Epithelial cell of proximal tubule (primary cell): ENCODE results near the gene SH3PXD2A. TPM values are rescaled to one million over a fixed set of nuclear protein-coding genes. Genes with fewer than 3 reads are reported as not detected.

Experiments used
- DNase-seq: peaks from one replicate; pipeline ENCODE4 v3.0.0-alpha.2; 2011; ENCODE audit warnings: low read depth
- H3K4me3 ChIP-seq: 2 replicates; pipeline ENCODE4 v1.5.1; 2011; ENCODE audit warnings: low read depth, mild to moderate bottlenecking, low read length
- total RNA-seq: library from RNA; depleted of rRNA; stranded (reverse); fragments of >200 nt; gene quantifications from 2 replicates; pipeline ENCODE4 v1.2.3, GENCODE V29; 2015
- TF ChIP-seq, protein P1 (sequence below): conservative IDR thresholded peaks from 2 replicates; pipeline ENCODE4 v1.5.1; 2012; ENCODE audit warnings: low read depth, mild to moderate bottlenecking, low read length

Gene SH3PXD2A
- total RNA-seq, 1 donor from 2014 or later = 5.8 TPM

DNA sequence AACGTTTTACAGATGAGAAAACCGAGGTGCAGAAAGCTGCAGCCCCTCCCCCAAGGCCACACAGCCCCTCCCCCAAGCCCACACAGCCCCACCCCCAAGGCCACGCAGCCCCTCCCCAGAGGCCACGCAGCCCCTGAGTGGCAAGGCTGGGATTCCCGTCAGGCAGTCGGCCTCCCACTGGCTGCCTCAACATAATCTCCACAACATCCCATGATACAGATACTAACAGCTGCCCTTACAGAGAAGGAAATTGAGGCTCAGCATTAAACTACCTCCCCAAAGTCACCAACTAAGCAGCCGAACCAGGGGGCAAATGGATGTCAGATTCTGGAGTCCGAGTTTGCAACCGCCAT, 15.9 kb downstream of the SH3PXD2A start:
- TF ChIP-seq, protein P1, sequence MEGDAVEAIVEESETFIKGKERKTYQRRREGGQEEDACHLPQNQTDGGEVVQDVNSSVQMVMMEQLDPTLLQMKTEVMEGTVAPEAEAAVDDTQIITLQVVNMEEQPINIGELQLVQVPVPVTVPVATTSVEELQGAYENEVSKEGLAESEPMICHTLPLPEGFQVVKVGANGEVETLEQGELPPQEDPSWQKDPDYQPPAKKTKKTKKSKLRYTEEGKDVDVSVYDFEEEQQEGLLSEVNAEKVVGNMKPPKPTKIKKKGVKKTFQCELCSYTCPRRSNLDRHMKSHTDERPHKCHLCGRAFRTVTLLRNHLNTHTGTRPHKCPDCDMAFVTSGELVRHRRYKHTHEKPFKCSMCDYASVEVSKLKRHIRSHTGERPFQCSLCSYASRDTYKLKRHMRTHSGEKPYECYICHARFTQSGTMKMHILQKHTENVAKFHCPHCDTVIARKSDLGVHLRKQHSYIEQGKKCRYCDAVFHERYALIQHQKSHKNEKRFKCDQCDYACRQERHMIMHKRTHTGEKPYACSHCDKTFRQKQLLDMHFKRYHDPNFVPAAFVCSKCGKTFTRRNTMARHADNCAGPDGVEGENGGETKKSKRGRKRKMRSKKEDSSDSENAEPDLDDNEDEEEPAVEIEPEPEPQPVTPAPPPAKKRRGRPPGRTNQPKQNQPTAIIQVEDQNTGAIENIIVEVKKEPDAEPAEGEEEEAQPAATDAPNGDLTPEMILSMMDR = no peak
- H3K4me3 ChIP-seq = no peak overlapping the region
- no peak for DNase-seq

DNA sequence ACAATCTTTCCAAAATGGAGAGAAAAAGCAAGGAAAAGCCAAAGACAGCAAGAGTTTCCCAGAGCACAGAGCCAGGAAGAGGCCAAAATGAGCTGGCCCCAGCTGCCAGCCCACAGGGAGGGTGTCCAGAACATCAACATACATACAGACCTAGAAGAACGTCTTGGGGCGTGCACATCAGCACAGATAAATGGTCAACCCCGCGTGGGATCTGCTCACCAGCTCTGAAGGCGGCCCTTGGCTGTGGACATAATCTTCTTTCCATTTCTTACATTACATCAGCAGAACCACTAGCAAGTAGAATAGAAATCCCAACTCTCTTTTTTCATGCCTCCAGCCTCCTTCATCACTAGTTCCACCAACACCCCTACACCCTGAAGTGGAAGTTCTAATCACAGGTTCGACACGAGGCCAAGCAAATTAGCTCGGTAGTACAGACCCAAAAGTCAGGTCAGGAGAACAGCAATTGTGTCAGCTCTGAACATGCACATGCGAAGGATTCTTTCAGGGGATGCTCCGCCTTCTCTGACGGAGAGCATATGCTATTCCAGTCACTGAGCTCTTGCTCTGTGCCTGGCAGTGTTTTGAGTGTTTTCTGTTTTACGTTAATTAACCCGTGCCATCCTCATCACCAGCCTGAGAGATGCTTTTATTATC, 16.4 kb downstream of the SH3PXD2A start:
- no peak for DNase-seq
- TF ChIP-seq, protein P1 = no peak
- H3K4me3 ChIP-seq = no peak overlapping the region

DNA sequence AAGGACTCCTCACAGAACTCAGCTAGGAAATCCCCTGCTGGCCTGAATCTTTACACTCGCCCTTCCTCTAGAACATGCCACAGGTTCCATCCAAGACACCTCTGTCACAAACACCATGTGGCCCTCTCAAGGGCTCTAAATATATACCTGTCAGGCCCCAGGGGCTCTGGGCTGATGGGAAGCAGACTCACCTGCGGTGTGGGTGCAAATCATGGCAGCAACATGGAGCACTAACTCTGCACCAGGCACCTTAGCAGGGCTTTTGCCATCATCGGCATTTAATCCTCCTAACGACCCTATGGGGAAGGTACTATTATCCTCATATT, 17.3 kb downstream of the SH3PXD2A start:
- DNase-seq = no peak
- TF ChIP-seq, protein P1 = no peak
- H3K4me3 ChIP-seq = no peak overlapping the region

DNA sequence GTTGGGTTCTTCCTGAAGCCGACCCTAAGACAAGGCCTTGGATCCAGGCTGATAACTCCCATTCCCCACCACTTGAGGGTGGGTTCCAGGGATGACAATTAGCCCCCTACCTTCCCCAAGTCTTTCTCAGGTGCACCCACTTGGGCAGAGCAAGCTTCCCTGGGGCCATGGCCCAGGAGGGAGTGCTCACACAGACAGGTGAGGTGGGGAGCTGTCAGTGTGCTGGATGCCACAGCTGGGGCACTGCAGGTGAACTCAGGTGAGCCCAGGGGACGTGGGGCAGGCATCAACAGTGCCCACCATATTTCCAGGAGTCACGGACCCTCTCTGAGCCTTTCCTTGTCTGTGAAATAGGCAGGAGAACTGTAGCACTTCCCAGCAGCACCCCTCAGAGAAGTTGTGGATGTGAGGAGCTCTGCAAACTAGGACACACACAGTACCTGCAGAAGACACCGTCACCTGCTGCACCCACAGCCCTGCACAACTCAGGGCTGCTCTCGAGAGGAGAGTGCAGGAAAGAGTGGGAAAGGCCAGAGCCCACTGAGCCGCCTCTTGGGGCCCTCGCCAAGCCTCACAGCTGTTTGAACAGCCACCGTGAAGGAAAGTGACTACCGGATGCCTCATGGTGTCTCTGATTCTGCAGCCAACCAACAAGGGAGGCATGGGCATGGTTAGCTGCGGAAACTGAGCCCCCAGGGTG, 17.9 kb downstream of the SH3PXD2A start:
- H3K4me3 ChIP-seq = no peak overlapping the region
- DNase-seq = no peak
- TF ChIP-seq, protein P1 = no peak

DNA sequence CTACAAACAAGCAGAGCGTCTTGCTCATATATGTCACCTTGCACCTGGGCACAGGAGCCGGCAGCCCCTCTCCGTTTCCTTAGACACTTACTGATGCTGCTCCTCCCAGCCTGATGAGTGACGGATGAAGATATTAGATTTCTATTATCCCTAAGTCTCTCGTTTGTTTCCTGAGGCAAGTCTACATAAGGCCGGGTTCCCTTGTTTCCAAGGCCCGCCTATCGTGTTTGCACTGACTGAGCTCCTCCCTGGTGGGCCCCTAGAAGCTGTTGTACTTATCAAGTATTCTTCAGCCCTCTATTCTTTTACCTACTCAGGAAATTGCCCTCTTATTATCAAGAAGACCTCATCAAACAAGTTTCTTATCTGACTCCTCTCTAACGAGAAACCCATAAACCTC, 18.5 kb downstream of the SH3PXD2A start:
- TF ChIP-seq, protein P1 = no peak
- no peak for DNase-seq

DNA sequence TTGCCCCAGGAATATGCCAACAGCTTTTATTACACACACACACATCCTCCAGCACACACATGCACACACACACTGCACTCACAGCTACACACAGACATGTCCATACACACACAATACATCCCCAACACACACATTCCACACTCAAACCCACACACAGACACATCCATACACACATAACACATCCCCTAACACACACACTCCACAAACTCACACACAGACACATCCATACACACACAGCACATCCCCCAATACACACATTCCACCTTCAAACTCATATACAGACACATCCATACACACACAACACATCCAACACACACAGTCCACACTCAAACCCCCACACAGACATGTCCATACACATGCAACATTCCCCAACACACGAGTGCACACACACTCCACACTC, 19.1 kb downstream of the SH3PXD2A start:
- DNase-seq = no peak
- H3K4me3 ChIP-seq = no peak overlapping the region
- TF ChIP-seq, protein P1 = no peak

More for the DNA sequence above, 18.5 kb downstream of the SH3PXD2A start:
- H3K4me3 ChIP-seq = no peak overlapping the region
